Measurements from ENCODE around the gene TMEM53. TPM values are rescaled to one million over a fixed set of nuclear protein-coding genes. Genes with fewer than 3 reads are reported as not detected.

The TMEM53 gene
- polyA plus RNA-seq, 1 of the 3 experiments (the other 2 are of a cell fraction): 14.9 TPM

GRCh38 chr1:44631333-44631646 is 43.0 kb downstream of the TMEM53 start:
- Histone ChIP-seq H3K4me1 (ENCODE audit: control insufficient read depth in 1 of 2, insufficient read depth in 2 of 2, low read depth in 1 of 2, low read length in 1 of 2) (peaks cover 4 to 38% of the 10 kb centered on the region in 2 experiments; a peak in 1 of 4 replicates), H3K36me3 (replicated peaks in 1 of 2; ENCODE audit: control insufficient read depth in 1 of 2, insufficient read depth in 2 of 2, low read length in 1 of 2) (peaks cover 13 to 34% of the 10 kb centered on the region in 2 experiments), H3K9me3 (no peaks in the 10 kb centered on the region), H4K20me1 (ENCODE audit: insufficient read depth) (no peaks in the 10 kb centered on the region), H2AFZ (ENCODE audit: low read depth) (peak overlapping the region; percentile 94), H3K4me2 (peak overlapping the region; percentile 78), H3K27ac (ENCODE audit: low read depth in 2 of 2, low read length in 1 of 2) (peak overlapping the region; percentile 83 to 89), H3K9me2 (no peaks in the 10 kb centered on the region), H3F3A (replicated peaks; ENCODE audit: insufficient read depth) (peaks cover 26% of the 10 kb centered on the region), H3K9ac (peak overlapping the region; percentile 91), H3K79me2 (ENCODE audit: insufficient read depth) (peaks cover 13% of the 10 kb centered on the region; the same call in 1 of the 2 replicates), H3K4me3 (ENCODE audit: low read depth in 2 of 2, low read length in 1 of 2) (peak overlapping the region; percentile 74 to 77), H3K27me3 (ENCODE audit: insufficient read depth) (no peaks in the 10 kb centered on the region)
- CTCF ChIA-PET: interaction anchor here (1.3 to 15.4 kb wide), 7 partner anchors 14 to 62 kb away, joined by 3 to 163 read pairs (median 4); no protein-coding TSS in a partner anchor
- TF ChIP-seq MEF2A (IDR thresholded peaks at IDR 0.05; ENCODE audit: borderline replicate concordance, low read depth): no peak
- TF ChIP-seq TCF12 (IDR thresholded peaks at IDR 0.05): no peak
- no peak for TF ChIP-seq EP300 (IDR thresholded peaks at IDR 0.05; ENCODE audit: borderline replicate concordance in 1 of 2, low read depth in 1 of 2, low read length in 1 of 2)
- TF ChIP-seq SMC3 (IDR thresholded peaks at IDR 0.05; ENCODE audit: low read depth, low read length): no peak
- POLR2A ChIA-PET: interaction anchor here (0.7 to 3.9 kb wide), 9 partner anchors 10 to 418 kb away, joined by 3 to 50 read pairs (median 13); partner anchors contain the start of genes ARMH1 and TMEM53
- DNase-seq: no peak
- 28% methylated on average over 8 of the region's 8 CpGs for WGBS (ENCODE audit: low lambda C conversion rate)

GRCh38 chr1:44630116-44630515 is 44.2 kb downstream of the TMEM53 start:
- ChIA-PET CTCF (interaction anchor here (0.6 to 15.4 kb wide), 5 partner anchors 13 to 29 kb away, joined by 3 to 163 read pairs (median 3); no protein-coding TSS in a partner anchor), POLR2A (interaction anchor here (3.8 to 3.9 kb wide), 2 partner anchors 17 to 22 kb away, joined by 22 to 50 read pairs; no protein-coding TSS in a partner anchor)
- Histone ChIP-seq H3K4me3 (ENCODE audit: low read depth in 2 of 2, low read length in 1 of 2) (no peak overlapping the region), H3K9ac (no peak overlapping the region), H3F3A (replicated peaks; ENCODE audit: insufficient read depth) (peaks cover 26% of the 10 kb centered on the region), H3K36me3 (replicated peaks in 1 of 2; ENCODE audit: control insufficient read depth in 1 of 2, insufficient read depth in 2 of 2, low read length in 1 of 2) (peaks cover 10 to 22% of the 10 kb centered on the region in 2 experiments), H3K9me3 (no peaks in the 10 kb centered on the region), H3K79me2 (ENCODE audit: insufficient read depth) (peaks cover 13% of the 10 kb centered on the region; the same call in 1 of the 2 replicates), H3K9me2 (no peaks in the 10 kb centered on the region), H3K4me2 (no peak overlapping the region), H4K20me1 (ENCODE audit: insufficient read depth) (no peaks in the 10 kb centered on the region), H2AFZ (ENCODE audit: low read depth) (peak overlapping the region; percentile 20; the same call in 1 of the 2 replicates), H3K4me1 (ENCODE audit: control insufficient read depth in 1 of 2, insufficient read depth in 2 of 2, low read depth in 1 of 2, low read length in 1 of 2) (peaks cover 4 to 34% of the 10 kb centered on the region in 2 experiments; a peak in 1 of 4 replicates), H3K27ac (ENCODE audit: low read depth in 2 of 2, low read length in 1 of 2) (peak overlapping the region in 1 of 2 experiments; percentile 69; a peak in 2 of 4 replicates), H3K27me3 (ENCODE audit: insufficient read depth) (no peaks in the 10 kb centered on the region)
- 100% methylated on average over 2 of the region's 2 CpGs for WGBS (ENCODE audit: low lambda C conversion rate)
- no peak for DNase-seq
- TF ChIP-seq IRF3 (IDR thresholded peaks at IDR 0.05; ENCODE audit: low read depth, low read length): no peak
- no peak for TF ChIP-seq MEF2A (IDR thresholded peaks at IDR 0.05; ENCODE audit: borderline replicate concordance, low read depth)
- no peak for TF ChIP-seq RFX5 (IDR thresholded peaks at IDR 0.05; ENCODE audit: low read length)
- TF ChIP-seq USF2 (IDR thresholded peaks at IDR 0.05; ENCODE audit: borderline replicate concordance, low read depth, low read length): no peak
- TF ChIP-seq SMC3 (IDR thresholded peaks at IDR 0.05; ENCODE audit: low read depth, low read length): no peak
- TF ChIP-seq POLR2AphosphoS5 (IDR thresholded peaks at IDR 0.05; ENCODE audit: low read depth, low read length): no peak
